ENCODE results near the gene PDE2A.

PDE2A gene

GRCh38 chr11:72704028-72704782, 30.0 kb upstream of the PDE2A start:
- DNase-seq: no peak

- no peak for DNase-seq
Observed at GRCh38 chr11:72703267-72704008, 29.2 kb upstream of the PDE2A start.

- DNase-seq: no peak
Observed at GRCh38 chr11:72702577-72703241, 28.5 kb upstream of the PDE2A start.

GRCh38 chr11:72702096-72702495, 27.9 kb upstream of the PDE2A start:
- DNase-seq: no peak

- DNase-seq: no peak
Observed at GRCh38 chr11:72701466-72701865, 27.2 kb upstream of the PDE2A start.

GRCh38 chr11:72700146-72700545, 25.9 kb upstream of the PDE2A start:
- DNase-seq: no peak

GRCh38 chr11:72697814-72698213, 23.6 kb upstream of the PDE2A start:
- no peak for DNase-seq

GRCh38 chr11:72696866-72697700, 22.9 kb upstream of the PDE2A start:
- DNase-seq: no peak

- DNase-seq: no peak
Observed at GRCh38 chr11:72695354-72695753, 21.1 kb upstream of the PDE2A start.

GRCh38 chr11:72693271-72693968, 19.2 kb upstream of the PDE2A start:
- DNase-seq: no peak

- no peak for DNase-seq
Observed at GRCh38 chr11:72692498-72693237, 18.4 kb upstream of the PDE2A start.

- DNase-seq: no peak
Observed at GRCh38 chr11:72690166-72690565, 15.9 kb upstream of the PDE2A start.

- no peak for DNase-seq
Observed at GRCh38 chr11:72688929-72689328, 14.7 kb upstream of the PDE2A start.

- DNase-seq: no peak
Observed at GRCh38 chr11:72688486-72688885, 14.3 kb upstream of the PDE2A start.

GRCh38 chr11:72687326-72687725, 13.1 kb upstream of the PDE2A start:
- DNase-seq: no peak

- DNase-seq: no peak
Observed at GRCh38 chr11:72686639-72687220, 12.5 kb upstream of the PDE2A start.

- DNase-seq: peak; percentile 29 to 36
Observed at GRCh38 chr11:72685560-72686480, 11.6 kb upstream of the PDE2A start.

- DNase-seq: peak; percentile 17 to 28
Observed at GRCh38 chr11:72684236-72684912, 10.2 kb upstream of the PDE2A start.

GRCh38 chr11:72683782-72684200, 9.6 kb upstream of the PDE2A start:
- peak; percentile 52 to 63 for DNase-seq
